GM18520 (cell line): ENCODE data around the gene DEPDC7.
"Not testable (repeated sequence)": the region's sequence is repeated elsewhere in the genome, so short reads cannot be mapped to it uniquely, and the experiment has no call there.

ENCODE experiments used
- ATAC-seq: cut with Tn5 transposase; IDR thresholded peaks from one replicate; pipeline ENCODE4 v1.9.1; 2021; ENCODE audit not compliant: unreplicated experiment

The DEPDC7 gene

DNA sequence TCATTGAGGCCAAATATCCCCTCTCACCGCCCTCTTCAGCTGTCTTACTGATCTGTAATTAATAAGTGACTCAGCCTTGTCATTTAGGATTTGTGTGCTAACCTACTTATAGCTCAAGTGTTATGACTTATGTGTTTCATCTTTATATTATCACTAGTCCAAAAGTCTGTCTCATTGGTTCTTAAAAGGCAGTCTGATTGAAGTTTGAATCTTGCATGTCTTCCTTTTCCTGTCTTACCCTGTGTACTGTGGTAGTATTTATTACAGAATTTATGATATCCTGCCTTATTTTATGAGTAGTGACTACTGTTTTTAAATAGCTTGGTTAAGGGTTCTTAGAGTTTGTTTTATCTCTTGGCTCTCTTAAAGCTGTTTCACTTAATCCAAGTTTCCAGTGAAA is 6.3 kb downstream of the DEPDC7 start:
- no peak for ATAC-seq

DNA sequence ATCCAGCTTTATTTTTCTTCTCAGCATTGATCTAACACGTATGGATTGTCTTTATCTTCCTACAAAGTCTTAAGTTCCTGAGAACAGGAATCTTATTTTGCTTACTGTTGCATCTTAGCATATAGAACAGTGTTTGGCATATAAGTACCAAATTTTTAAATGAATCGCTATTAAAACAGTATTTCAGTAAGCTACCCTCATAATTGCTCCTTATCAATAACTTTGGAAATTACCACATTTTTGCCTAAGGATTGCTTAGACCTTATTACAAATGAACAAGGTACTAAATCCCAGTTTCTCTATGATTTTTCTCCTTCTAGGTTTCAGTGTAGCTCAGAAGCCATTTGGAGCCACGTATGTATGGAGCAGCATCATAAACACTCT is 9.7 kb downstream of the DEPDC7 start:
- no peak for ATAC-seq

DNA sequence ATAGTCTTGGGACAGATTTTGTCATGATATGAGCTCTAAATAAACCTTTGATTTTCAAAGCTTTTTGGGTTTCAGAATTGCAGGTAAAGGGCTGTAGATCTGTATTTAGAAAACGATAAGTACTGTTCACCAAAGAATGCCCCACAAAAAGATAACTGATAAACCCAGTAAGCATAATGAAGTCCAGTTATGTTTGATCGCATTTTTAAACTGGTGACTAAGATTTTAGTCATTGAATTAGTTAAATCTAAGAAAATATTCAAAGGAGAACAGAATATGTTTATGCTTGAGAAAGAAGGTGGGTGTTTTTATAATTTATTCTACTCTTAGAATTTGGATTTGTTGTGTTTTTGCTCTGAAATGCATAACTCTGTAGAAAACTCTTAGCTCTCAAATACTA is 11.6 kb downstream of the DEPDC7 start:
- ATAC-seq: no peak

DNA sequence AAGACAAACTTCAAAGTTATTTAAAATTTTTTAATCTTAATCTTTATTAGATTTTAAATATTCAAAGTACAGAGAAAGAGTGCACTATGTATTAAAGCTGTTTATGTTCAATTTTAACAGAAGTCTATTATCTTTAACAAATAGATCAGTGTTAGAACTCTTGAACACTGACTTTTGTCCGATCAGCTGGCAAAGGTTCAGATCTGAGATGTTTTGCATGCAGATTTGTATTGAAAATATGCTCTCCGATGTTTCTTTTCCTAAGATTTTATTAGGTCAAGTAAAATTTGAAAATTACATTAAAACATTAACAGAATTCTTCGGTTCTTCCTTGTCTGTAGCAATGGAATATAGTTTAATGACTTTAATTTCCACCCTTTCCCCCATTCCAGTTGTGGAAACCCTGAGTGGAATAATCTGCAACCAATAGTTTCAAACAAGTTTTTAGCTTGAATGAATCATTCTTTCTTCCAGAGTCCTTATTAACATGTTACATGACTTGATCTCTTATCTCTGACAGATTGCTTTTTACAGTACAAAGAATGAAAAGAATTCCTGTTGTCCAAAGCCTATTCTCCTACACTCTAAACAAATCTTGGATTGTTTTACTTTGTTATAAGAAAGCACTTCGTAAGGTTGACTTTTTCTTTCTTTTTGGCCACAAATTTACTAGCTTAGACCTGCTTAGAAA is 12.3 kb downstream of the DEPDC7 start:
- no peak for ATAC-seq

DNA sequence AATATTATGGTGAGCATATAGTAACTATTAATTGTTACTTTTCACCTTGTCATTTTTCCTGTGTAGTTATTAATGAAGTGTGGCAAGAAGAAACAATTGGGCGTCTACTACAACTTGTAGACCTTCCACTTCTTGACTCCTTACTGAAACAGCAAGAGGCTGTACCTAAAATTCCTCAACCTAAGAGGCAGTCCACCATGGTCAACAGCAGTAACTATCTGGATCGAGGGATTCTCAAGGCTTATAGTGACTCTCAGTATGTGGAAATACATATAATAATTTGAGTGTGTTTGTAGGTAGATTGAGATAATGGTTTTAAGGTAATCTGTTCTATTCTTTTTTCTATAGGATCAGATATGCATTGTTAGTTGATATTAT is 12.8 kb downstream of the DEPDC7 start:
- no peak for ATAC-seq

DNA sequence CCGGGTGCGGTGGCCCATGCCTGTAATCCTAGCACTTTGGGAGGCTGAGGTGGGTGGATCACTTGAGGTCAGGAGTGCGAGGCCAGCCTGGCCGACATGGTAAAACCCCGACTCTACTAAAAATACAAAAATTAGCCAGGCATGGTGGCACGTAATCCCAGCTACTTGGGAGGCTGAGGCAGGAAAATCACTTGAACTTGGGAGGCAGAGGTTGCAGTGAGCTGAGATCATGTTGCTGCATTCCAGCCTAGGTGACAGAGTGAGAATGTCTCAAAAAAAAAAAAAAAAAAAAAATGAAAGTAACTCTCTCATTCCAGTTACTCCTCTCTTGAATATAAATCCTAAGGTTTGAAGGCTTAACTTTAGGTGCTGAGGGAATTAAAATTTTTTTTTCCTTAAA is 13.5 kb downstream of the DEPDC7 start:
- not testable (repeated sequence) for ATAC-seq

DNA sequence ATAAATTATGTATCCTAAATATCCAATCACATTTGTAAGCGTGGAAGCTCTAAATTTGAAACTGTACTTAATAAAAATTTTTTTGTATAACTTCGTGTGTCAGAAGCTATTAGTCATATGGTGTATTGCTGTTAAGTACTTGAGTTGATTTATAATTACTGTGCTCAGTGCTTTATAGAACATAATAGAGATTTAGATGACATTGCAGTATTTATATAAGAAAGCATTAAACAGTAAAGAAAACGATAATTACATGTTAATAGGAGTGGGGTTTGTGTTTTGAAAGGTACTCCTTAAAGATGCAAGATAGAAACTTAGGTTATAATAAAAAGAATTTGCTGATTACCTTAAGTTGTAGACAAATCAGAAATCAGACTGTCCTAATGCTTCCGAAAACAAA is 17.8 kb downstream of the DEPDC7 start:
- ATAC-seq: no peak

DNA sequence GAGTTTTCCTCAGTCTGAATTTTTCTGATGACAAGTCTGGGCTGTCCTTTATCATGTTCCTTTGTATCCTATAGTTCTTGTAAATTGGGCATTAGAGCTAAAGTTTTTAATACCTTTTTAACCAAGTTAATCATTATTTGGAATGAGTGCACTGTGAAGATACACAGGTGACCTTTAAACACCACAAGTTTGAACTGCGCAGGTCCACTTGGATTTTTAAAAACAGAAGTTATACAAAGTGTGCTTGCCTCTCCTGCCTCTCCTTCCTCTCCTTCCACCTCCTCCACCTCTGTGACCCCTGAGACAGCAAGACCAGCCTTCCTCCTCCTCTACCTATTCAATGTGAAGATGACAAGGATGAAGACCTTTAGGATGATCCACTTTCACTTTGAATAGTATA is 19.3 kb downstream of the DEPDC7 start:
- no peak for ATAC-seq

DNA sequence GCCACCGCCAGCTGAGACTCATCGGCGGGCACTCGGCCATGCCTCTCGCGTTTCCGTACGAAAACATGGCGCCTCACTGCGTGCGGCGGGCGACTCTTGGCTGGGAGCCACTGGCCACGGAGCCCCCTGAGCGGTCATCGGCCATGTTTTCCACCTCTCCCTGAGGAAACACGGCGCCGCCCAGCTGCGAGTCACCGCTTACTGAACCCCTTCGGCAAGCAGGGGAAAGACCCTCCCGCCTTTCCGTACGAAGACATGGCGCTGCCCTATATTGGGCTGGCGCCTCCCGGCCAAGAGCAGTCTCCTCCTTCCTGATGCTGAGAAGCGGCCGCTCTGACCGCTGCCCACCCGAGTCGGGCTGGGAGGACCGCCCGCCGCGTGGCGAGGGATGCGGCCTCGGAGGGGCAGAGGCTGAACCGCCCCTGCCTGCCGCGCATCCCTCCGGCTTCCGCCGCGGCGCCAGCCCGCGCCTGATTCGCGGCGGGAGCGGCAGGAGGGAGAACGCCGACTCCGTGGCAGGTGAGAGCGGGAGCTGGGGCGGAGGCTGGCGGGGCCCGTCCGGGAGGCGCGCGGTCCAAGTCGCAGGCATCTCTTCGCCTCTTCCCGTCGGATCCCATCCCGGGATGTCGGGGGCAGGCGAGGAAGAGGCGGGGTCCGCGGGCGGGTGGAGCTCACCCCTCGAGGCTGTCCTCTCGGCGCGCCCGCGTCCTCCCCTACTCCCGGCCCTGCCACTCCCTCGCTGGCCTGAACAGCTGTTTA is 23.8 kb downstream of the DEPDC7 start, which contains the start of gene TCP11L1:
Gene TCP11L1, plus strand, starts transcription at position 299 of the 759 bp plus-strand sequence. CDS start 4,202 bp downstream, outside the sequence.
- peak; percentile 66 for ATAC-seq

DNA sequence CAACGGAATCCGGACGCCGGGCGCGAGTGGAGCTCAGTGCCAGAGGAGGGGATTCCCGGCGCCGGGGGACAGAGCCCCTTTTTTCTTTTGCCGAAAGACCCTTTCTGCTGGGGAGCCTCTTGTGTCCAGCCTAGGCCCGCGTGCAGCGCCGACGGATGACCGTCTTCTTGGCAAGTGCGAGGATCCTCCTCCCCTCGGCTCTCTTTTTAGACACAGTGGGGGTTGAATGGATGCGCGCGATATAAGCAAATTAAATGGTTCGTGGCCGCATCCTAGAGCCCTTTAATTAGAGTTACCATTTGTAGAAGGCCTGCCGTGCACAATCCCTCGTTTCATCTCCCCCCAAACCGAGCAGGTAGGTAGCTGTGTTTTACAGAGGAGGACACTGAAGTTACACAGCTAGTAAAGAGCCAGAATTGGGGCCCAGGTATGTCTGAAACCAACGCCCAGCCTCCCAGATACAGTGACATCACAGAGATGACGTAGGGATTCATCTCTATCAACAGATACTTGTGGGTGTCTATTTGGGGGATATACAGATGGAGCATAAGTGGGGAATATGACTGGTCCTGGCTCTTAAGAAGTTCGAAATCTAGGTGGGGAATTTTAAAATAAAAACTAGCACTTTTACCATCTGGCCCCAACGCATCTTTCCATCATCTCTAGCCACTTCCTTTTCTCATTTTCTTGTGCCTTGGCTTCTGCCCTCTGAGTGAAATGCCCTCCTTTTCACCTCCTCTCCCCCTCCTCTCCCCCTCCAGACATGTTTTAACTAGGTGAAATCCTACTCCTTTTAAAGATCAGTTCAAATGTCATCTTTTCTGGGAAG is 24.6 kb downstream of the DEPDC7 start:
- no peak for ATAC-seq

DNA sequence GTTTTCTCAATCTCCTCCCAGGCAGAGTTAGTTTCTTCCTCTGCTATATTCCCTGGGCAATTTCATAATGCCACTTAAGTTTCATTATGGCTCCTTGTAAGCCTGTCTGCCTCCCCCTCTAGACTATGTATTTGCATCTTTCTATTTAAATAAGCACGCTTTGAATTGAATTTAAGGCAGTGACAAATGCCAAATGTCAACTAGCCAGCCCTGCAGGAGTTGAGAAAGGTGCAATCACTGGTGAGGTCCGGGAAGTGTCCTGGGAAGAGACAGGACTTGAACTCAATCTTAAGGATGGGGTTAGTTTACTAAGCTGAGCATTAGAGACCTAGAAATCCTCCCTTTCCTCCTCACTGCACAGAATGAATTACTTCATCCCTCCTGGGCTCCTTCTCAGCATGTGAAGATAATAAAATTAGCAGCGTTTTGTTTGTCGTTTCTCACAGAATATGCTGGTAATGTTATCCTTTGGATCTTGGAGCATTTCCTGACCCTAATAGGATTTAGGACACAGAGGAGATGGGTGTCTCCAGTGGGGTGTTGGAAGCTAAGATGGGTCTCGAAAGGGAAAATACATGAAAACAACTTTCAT is 25.3 kb downstream of the DEPDC7 start:
- no peak for ATAC-seq

DNA sequence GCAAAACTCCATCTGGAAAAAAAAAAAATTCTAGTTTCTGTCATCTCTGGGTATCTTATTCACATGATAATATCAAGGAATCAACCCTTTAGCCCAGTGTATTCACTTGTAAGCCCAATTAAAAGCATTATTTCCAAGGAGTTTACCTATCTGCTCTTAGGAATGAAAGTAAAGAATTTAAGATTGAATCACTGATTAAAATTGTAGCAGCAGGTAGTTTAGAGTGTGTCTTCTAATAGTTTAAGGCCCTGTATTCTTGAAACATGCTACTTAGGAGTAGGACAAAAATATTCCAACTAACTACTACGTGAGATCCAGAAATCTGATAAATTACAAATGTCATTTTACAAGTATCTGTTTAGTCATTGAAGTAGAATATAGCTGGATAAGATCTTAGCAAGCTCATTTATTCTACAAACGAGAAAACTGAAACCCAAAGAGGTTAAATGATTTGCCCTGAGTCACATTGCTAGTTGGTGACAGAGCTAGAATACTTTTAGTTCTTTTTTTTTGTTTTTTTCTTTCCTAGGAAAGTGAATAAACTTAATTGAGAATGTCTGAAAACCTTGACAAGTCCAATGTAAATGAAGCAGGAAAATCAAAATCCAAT is 27.6 kb downstream of the DEPDC7 start:
- no peak for ATAC-seq

DNA sequence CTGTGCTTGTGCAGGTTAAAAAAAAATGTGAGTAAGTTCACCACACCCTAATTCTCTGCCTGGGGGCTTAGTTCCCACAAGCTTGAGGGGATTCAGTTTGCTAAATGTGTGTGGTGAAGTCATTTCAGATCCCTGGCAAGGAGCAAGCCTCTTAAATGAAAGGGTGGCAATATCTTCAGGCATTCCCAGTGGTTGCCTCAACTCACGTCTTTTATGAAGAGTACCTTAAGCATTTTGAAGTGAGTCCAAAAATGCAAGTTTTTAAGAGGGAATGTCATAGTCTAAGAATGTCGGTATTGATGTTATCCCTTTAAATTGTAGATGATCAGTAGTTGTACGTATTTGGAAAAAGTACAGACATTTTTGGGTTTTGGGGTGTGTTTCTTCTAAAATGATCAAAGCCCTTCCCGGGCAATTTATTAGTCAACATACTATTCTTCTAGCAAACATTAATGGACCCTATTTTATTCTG is 28.6 kb downstream of the DEPDC7 start:
- ATAC-seq: no peak

DNA sequence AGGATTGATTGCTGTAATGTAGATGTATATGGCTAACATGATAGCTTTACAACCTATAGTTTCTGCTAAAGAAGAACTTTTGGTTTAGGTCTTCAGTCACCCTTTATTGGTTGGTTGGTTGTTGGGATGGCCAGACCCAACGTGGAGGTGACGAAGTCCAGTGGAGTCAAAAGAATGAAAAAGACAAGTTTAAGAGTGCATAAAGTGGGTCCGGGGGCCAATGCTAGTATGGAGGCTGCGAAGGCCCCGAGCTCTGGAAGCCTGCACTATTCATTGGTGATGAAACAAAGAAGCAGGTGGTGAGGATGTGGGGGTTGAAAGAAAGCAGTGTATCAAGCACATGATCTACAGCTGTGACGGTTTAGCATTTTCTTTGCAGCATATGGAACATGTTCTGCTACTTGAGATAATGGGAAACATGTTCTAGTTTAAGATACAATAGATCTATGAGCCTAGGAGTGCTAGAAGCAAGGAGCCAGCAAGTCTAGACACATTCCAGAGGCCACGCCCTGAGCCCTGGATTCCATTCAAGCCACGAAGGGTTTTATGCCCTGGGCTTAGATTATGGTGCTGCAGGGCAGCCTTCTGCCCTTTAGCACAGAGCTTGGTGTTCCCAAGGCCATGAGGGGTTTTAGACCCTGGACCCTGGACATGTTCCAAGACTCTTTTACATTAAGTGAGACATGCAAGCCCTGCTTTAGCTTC is 30.0 kb downstream of the DEPDC7 start:
- ATAC-seq: no peak

DNA sequence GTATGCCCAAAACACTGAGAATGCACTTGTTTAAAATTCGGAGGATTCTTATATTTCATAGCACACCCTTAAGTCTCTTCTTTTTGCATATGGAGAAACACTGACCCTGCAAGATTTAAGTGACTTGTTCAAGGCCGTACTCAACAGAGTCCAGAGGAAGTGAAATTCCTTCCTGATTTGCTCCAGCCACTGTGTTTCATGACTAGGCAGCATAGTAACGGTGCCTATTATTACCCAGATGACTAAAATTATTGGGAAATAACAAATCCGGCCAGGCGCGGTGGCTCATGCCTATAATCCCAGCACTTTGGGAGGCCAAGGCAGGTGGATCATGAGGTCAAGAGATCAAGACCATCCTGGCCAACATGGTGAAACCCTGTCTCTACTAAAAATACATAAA is 33.0 kb downstream of the DEPDC7 start:
- not testable (repeated sequence) for ATAC-seq

DNA sequence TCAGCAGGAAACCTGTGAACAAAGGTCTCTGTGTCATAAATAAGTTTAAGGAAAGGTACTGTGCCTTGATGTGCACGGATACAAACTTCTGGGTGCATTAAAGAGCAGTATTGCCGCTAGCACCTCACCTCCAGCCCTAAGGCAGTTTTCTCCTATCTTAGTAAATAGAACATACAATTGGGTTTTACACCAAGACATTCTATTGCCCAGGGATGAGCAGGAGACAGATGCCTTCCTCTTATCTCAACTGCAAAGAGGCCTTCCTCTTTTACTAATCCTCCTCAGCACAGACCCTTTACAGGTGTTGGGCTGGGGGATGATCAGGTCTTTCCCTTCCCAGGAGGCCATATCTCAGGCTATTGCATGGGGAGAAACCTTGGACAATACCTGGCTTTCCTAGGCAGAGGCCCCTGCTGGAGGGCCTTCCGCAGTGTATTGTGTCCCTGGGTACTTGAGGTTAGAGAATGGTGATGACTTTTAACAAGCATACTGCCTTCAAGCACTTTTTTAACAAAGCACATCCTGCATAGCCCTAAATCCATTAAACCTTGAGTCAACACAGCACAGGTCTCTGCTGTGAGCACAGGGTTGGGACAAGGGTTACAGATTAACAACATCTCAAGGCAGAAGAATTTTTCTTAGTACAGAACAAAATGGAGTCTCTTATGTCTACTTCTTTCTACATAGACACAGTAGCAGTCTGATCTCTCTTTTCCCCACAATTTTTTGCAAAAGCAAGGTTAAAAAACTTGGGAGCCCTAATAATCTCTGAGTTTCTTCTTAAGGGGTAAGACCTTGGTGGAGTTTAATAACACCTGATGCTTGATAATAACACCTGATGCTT is 34.1 kb downstream of the DEPDC7 start:
- ATAC-seq: not testable (repeated sequence)

DNA sequence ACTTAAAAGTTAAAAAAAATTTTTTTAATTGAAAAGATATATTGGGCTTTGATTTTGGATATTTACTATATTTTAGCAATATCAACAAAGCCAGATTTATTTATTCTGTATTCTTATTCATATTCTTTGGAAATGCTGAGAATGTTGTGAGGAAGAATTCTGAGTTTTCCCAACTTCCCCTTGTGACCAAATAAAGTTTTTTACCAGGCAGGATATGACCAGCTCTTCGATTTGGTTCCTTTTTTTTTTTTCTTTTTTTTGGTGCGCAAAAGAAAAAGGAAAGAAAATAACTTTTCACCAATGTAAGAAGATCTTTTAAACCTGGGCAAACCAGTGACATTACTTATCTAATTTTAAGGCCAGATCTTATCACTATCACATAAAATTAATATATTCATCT is 36.6 kb downstream of the DEPDC7 start:
- no peak for ATAC-seq

DNA sequence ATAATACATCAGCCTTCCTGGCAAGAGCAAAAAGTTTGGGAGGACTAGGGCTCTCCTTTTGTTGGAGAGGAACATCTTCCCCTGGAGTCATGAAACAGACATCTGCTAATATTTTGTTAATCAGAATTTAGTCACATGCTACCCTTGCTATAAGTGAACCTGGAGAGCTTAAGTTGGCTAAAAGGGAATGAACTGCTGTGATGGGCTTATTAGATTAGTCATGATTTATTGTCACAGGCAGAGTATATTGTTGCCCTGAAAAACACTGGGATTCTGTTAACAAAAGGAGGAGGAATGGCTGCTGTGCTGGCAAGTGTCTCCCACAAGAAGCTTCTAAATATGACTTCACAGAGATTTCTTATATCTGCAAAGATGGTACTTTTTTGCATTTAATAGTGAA is 39.7 kb downstream of the DEPDC7 start:
- no peak for ATAC-seq

DNA sequence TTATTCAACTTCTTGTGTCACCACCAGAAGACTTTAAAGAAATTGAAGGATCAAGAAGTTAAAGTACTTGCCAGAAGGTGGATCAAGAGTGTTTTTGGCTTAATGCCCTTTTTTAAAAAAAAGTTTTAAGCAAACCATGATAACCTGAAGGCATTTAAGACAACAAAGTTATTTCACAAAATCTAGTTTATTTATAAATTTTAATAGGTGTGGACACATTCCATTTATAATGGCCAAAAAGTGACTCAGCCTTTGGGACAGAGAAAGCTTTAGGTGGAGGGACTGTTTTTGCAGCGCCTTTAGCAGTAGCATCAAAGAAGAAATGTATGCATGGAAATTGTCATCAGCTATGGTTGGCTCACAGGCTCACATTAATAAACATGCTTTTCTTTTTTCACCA is 41.6 kb downstream of the DEPDC7 start:
- ATAC-seq: no peak
